Right lobe of liver (tissue), 6 donors: Measurements from ENCODE around the gene LENG8. TPM values are rescaled to one million over a fixed set of nuclear protein-coding genes. Genes with fewer than 3 reads are reported as not detected.

Experiments used
- ATAC-seq, 4 donors: fragments of 200-7000 bp; cut with Tn5 transposase; one replicate each; pipeline ENCODE4 v1.9.1; 2020; ENCODE audit warnings: mild to moderate bottlenecking in 4 of 4, moderate library complexity in 4 of 4
- DNase-seq, 3 donors: peaks; one replicate each; pipeline ENCODE4 v3.0.0-alpha.2; 2020
- H3K27ac ChIP-seq, 3 donors: fragments of 200-600 bp; one replicate each; pipeline ENCODE4 v1.8.0; 2022
- H3K27me3 ChIP-seq, 2 donors: fragments of 200-600 bp; one replicate each; pipeline ENCODE4 v1.8.0; 2022
- H3K36me3 ChIP-seq, 4 donors: fragments of 200-600 bp; sonication (generic) in 1 of 4; one replicate each; pipeline versions ENCODE4 v1.5.1 to v1.8.0; 2017 to 2022; ENCODE audit warnings: control low read depth in 1 of 4
- H3K4me1 ChIP-seq, 4 donors: fragments of 200-600 bp; sonication (generic) in 1 of 4; one replicate each; pipeline versions ENCODE4 v1.5.1 to v1.8.0; 2017 to 2022; ENCODE audit warnings: control low read depth in 1 of 4
- H3K4me3 ChIP-seq, 3 donors: fragments of 200-600 bp; one replicate each; pipeline ENCODE4 v1.8.0; 2022
- H3K9me3 ChIP-seq, 4 donors: fragments of 200-600 bp; sonication (generic) in 1 of 4; one replicate each; pipeline versions ENCODE4 v1.5.1 to v1.8.0; 2017 to 2022; ENCODE audit warnings: control low read depth in 1 of 4
- POLR2A ChIP-seq: fragments of 450-650 bp; IDR thresholded peaks from one replicate; pipeline ENCODE4 v1.6.1; 2017; ENCODE audit warnings: antibody characterized with exemption, mild to moderate bottlenecking
- WGBS: methylation state at CpG from one replicate; pipeline ENCODE4 v1.1.6; 2018; ENCODE audit warnings: low coverage, low lambda C conversion rate; ENCODE audit not compliant: insufficient coverage; ENCODE audit errors: missing lambda C conversion rate; 5-methylcytosine and 5-hydroxymethylcytosine counted together
- intact Hi-C, 2 donors: fragments of 100-400 bp; cut with DNase I; formaldehyde crosslinking; loops; one replicate each; pipeline versions ENCODE4 v1.11.2 to v1.14.1; 2022
- total RNA-seq, 6 experiments: library from RNA; depleted of rRNA in 2 of 6; stranded (reverse); fragments of >200 nt in 2 of 6; fragmentation: NEBNext Ultra II Directional in 3 of 6; extraction: Animal tissue kit (Norgen Biotek cat#: 25700) in 3 of 6; gene quantifications; one replicate each; pipeline versions ENCODE4 v1.1.0 to v1.2.4, GENCODE V29; 2016 to 2023
- TF ChIP-seq, protein P1 (sequence below), 4 donors: fragments of 200-600 bp in 3 of 4; fragments of 450-650 bp in 1 of 4; IDR thresholded peaks; one replicate each; pipeline versions ENCODE4 v1.5.1 to v1.8.0; 2016 to 2022; ENCODE audit warnings: antibody characterized with exemption in 4 of 4, mild to moderate bottlenecking in 2 of 4
- donor health status: DM: no; HTN: yes; CAD: no.
- donor health status: DM: no; HTN: no; CAD: no.
- donor health status: DM: no; HTN: no; CAD: no.
- donor health status: DM: no; HTN: yes; CAD: no.
- donor health status: DM: no; HTN: yes; CAD: no.

Gene LENG8
- total RNA-seq, 6 experiments from 2014 or later: 29.8 to 66.3 (median 41.1) TPM

GRCh38 chr19:54418930-54419800, 29.8 kb upstream of the LENG8 start:
- Histone ChIP-seq H3K27me3 (no peaks in the 10 kb centered on the region), H3K27ac (no peak overlapping the region), H3K4me3 (no peak overlapping the region)

GRCh38 chr19:54420068-54420382, 29.0 kb upstream of the LENG8 start:
- Histone ChIP-seq H3K27me3 (no peaks in the 10 kb centered on the region), H3K4me3 (no peak overlapping the region), H3K36me3 (no peaks in the 10 kb centered on the region), H3K27ac (no peak overlapping the region), H3K4me1 (no peaks in the 10 kb centered on the region), H3K9me3 (no peaks in the 10 kb centered on the region)
- DNase-seq: no peak
- 0% methylated on average over 4 of the region's 10 CpGs for WGBS
- ATAC-seq: no peak
- intact Hi-C loops: no loop called here
- no peak for TF ChIP-seq POLR2A
- TF ChIP-seq, protein P1, sequence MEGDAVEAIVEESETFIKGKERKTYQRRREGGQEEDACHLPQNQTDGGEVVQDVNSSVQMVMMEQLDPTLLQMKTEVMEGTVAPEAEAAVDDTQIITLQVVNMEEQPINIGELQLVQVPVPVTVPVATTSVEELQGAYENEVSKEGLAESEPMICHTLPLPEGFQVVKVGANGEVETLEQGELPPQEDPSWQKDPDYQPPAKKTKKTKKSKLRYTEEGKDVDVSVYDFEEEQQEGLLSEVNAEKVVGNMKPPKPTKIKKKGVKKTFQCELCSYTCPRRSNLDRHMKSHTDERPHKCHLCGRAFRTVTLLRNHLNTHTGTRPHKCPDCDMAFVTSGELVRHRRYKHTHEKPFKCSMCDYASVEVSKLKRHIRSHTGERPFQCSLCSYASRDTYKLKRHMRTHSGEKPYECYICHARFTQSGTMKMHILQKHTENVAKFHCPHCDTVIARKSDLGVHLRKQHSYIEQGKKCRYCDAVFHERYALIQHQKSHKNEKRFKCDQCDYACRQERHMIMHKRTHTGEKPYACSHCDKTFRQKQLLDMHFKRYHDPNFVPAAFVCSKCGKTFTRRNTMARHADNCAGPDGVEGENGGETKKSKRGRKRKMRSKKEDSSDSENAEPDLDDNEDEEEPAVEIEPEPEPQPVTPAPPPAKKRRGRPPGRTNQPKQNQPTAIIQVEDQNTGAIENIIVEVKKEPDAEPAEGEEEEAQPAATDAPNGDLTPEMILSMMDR (IDR thresholded peaks at IDR 0.05): no peak

More at GRCh38 chr19:54418930-54419800, 29.8 kb upstream of the LENG8 start:
- no peak for DNase-seq
- Histone ChIP-seq H3K9me3 (no peaks in the 10 kb centered on the region), H3K36me3 (no peaks in the 10 kb centered on the region), H3K4me1 (no peaks in the 10 kb centered on the region)
- no peak for ATAC-seq
- intact Hi-C loops: no loop called here
- WGBS: 76% methylated on average over 3 of the region's 26 CpGs
- TF ChIP-seq POLR2A: no peak

DNA sequence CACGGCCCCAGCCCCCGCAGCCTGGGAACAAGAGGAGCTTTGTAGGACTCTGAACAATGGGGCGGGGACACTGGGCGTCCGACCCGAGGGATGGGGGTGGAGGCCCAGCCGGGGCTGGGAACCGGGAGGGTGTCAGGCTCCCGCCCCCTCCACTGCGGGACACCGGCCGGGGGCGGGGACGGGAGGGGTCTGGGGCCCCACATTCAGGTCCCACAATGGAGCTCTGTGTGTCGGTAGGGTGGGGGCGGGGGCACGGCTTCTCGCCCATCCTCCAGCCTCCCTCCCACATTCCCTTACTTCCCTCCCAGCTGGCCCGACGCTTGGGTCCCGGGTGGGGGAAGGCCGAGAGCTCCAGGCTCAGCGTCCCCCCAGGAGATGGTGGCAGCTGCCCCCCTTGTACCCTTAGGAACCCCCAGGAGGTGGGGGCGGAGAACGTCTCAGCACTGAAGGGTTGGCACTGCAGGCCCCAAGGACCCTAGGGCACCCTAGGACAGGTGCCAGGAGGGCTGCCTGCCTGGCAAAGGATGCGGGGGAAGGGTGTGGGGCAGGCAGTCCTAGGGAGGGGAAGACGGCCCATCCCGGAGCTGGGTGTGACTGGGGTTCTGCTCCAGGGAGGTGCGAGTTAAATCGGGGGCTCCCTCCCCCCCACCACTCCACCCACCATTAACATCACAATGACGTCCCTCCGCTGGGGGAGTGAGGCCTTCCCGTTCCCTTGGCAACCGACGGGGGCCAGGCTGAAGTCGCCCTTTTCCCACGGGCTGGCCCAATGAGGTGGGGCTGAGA, 28.4 kb upstream of the LENG8 start:
- no peaks in the 10 kb centered on the region for H3K4me1 ChIP-seq
- TF ChIP-seq, protein P1 (IDR thresholded peaks at IDR 0.05): no peak
- no peak for TF ChIP-seq POLR2A
- H3K36me3 ChIP-seq: no peaks in the 10 kb centered on the region
- H3K27me3 ChIP-seq: no peaks in the 10 kb centered on the region
- ATAC-seq: peak in 2 of 4 donors; percentile 26 to 41
- no peak overlapping the region for H3K27ac ChIP-seq
- intact Hi-C loops: no loop called here
- no peak for DNase-seq
- 21% methylated on average over 5 of the region's 37 CpGs for WGBS
- no peaks in the 10 kb centered on the region for H3K9me3 ChIP-seq
- no peak overlapping the region for H3K4me3 ChIP-seq

- no peak overlapping the region for H3K27ac ChIP-seq
- intact Hi-C loops: no loop called here
- no peak for TF ChIP-seq POLR2A
- TF ChIP-seq, protein P1 (IDR thresholded peaks at IDR 0.05): no peak
These were observed 27.9 kb upstream of the LENG8 start for GRCh38 chr19:54421169-54421516.

GRCh38 chr19:54421521-54421920, 27.5 kb upstream of the LENG8 start:
- H3K36me3 ChIP-seq: no peaks in the 10 kb centered on the region
- H3K9me3 ChIP-seq: no peaks in the 10 kb centered on the region
- H3K4me1 ChIP-seq: no peaks in the 10 kb centered on the region
- H3K27ac ChIP-seq: no peak overlapping the region
- no peaks in the 10 kb centered on the region for H3K27me3 ChIP-seq
- DNase-seq: no peak
- ATAC-seq: no peak
- no peak overlapping the region for H3K4me3 ChIP-seq
- WGBS: no CpG with 5 or more reads among the region's 7 CpGs
- TF ChIP-seq POLR2A: no peak
- TF ChIP-seq, protein P1 (IDR thresholded peaks at IDR 0.05): no peak
- intact Hi-C loops: no loop called here

More at GRCh38 chr19:54421169-54421516, 27.9 kb upstream of the LENG8 start:
- H3K27me3 ChIP-seq: no peaks in the 10 kb centered on the region
- H3K4me3 ChIP-seq: no peak overlapping the region
- 26% methylated on average over 4 of the region's 9 CpGs for WGBS
- H3K4me1 ChIP-seq: no peaks in the 10 kb centered on the region
- H3K9me3 ChIP-seq: no peaks in the 10 kb centered on the region
- ATAC-seq (no peak), DNase-seq (no peak)
- H3K36me3 ChIP-seq: no peaks in the 10 kb centered on the region
